ENCODE data around the gene C19orf38.
"Not testable (repeated sequence)": the region's sequence is repeated elsewhere in the genome, so short reads cannot be mapped to it uniquely, and the experiment has no call there.

The C19orf38 gene

DNA sequence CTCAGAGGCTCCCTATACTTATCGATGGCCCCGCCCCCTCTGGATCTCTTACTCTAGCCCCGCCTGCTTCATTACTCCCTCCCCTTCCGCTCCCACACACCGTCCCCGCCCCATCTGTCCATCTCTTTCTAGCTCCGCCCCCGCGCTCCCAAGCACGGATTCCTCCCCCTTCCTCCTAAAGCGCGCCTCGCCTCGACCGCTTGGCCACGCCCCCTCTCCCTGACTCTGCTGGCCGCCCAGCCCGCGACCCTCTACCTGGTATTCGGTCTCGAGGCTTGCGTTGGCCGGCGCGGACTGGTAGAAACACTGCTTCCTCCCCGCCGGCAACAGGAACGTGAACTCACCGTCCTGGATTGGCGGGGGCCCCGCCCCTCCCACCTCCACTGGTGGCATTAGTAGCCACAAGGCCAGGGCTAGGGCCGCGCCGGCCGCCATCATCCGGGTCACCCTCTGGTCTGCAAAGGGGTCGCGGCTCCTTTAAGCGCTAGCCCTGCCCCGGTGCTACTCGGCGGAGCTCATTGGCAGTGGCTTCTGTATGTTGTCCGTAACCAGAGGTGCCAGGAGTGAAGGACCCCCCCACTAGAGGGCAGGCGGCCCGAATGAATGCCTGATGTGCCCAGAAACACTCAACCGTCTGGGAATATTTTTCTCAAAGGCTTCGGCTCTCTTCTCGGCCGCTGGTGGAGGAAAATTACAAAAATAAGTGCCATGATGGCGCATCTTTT, 12.3 kb upstream of the C19orf38 start, which contains the start of gene TMED1:
TSS of gene TMED1 (minus strand) at position 459 of the 725 bp plus-strand sequence. CDS start at position 438, 21 bp downstream.
- peak; percentile 95 for DNase-seq (ENCODE audit: low spot score)
- in situ Hi-C loops (cut with MboI; ENCODE audit: low pct_unique_long_range_greater_than_20kb, low sequenced_read_pairs, unreplicated experiment) = no loop called here
- no peak for TF ChIP-seq CTCF (IDR thresholded peaks at IDR 0.05; ENCODE audit: extremely low read depth, insufficient read depth, missing control alignments)

- no peak for TF ChIP-seq CTCF (IDR thresholded peaks at IDR 0.05; ENCODE audit: extremely low read depth, insufficient read depth, missing control alignments)
- in situ Hi-C loops (cut with MboI; ENCODE audit: low pct_unique_long_range_greater_than_20kb, low sequenced_read_pairs, unreplicated experiment) = no loop called here
- no peak for DNase-seq (ENCODE audit: low spot score)
These were observed 11.5 kb upstream of the C19orf38 start for GRCh38 chr19:10836479-10837330.

DNA sequence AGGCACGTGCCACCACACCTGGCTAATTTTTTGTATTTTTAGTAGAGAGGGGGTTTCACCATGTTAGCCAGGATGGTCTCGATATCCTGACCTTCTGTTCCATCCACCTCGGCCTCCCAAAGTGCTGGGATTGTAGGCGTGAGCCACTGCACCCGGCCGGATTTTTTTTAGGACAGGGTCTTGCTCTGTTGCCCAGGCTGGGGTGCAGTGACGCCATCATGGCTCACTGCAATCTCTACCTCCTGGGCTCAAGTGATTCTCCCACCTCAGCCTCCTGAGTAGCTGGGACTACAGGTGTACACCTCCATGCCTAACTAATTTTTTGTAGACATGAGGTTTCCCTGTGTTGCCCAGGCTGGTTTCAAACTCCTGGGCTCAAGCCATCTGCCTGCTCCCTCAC, 10.6 kb upstream of the C19orf38 start:
- in situ Hi-C loops (cut with MboI; ENCODE audit: low pct_unique_long_range_greater_than_20kb, low sequenced_read_pairs, unreplicated experiment); DNase-seq (ENCODE audit: low spot score): not testable (repeated sequence)

DNA sequence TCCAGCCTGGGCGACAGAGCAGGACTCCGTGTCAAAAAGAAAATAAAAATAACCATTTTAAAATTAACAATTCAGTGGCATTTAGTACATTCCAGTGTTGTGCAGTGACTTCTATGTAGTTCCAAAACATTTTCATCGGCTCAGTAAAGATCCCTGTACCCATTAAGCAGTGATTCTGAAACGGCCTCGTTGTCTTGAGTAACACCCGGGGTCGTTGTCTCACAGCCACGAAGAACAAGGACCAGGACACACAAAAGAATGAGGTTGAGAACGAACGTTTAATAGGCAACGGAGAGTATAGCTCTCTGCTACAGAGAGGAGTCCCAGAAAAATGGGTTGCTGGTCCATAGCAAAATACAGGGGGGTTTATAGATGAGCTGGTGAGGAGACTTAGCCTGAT, 9.8 kb upstream of the C19orf38 start:
- TF ChIP-seq CTCF (IDR thresholded peaks at IDR 0.05; ENCODE audit: extremely low read depth, insufficient read depth, missing control alignments) = no peak
- in situ Hi-C loops (cut with MboI; ENCODE audit: low pct_unique_long_range_greater_than_20kb, low sequenced_read_pairs, unreplicated experiment) = no loop called here
- no peak for DNase-seq (ENCODE audit: low spot score)

- in situ Hi-C loops (cut with MboI; ENCODE audit: low pct_unique_long_range_greater_than_20kb, low sequenced_read_pairs, unreplicated experiment) = no loop called here
- no peak for DNase-seq (ENCODE audit: low spot score)
- TF ChIP-seq CTCF (IDR thresholded peaks at IDR 0.05; ENCODE audit: extremely low read depth, insufficient read depth, missing control alignments) = no peak
These were observed 8.8 kb upstream of the C19orf38 start for GRCh38 chr19:10839114-10840050.

DNA sequence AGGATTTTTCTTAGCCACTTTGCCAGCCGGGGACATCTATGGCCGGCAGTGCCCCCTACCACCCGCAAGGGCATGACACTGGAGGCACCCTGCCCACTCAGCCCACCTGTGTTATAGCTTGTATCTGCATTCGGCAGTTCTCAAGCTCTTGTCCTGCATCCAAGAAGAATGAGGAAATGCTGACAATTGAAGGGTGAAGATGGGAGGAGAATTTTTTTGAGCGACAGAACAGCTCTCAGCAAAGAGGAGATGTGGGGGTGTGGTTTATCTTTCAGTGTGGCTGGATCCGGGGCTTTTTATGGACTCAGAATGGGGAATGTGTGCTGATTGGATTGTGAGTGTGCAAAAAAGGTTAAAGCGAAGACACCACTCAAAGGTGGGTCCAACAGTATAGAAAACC, 5.4 kb upstream of the C19orf38 start:
- DNase-seq (ENCODE audit: low spot score) = no peak
- no peak for TF ChIP-seq CTCF (IDR thresholded peaks at IDR 0.05; ENCODE audit: extremely low read depth, insufficient read depth, missing control alignments)
- in situ Hi-C loops (cut with MboI; ENCODE audit: low pct_unique_long_range_greater_than_20kb, low sequenced_read_pairs, unreplicated experiment) = no loop called here

Measured in GM13977 (cell line).